IMR-90 (cell line): Measurements from ENCODE around the gene YPEL1. TPM values are rescaled to one million over a fixed set of nuclear protein-coding genes. Genes with fewer than 3 reads are reported as not detected.

ENCODE experiments used
- ATAC-seq: fragments of 200-7000 bp; cut with Tn5 transposase; 2 replicates; pipeline ENCODE4 v1.9.1; 2020; ENCODE audit warnings: low read depth, mild to moderate bottlenecking, moderate library complexity
- BruUV-seq: library from RNA; stranded (reverse); fragments of 400-500 nt; replicated peaks from 2 replicates; lab custom pipeline; 2021; lab: Mats Ljungman, UMichigan
- CTCF ChIA-PET: fragments of 300-600 bp; formaldehyde crosslinking; extraction: SDS; loops from one replicate; lab custom pipeline; 2021; ENCODE audit warnings: antibody characterized with exemption; lab: Yijun Ruan, JAX
- POLR2A ChIA-PET: fragments of 300-600 bp; sonication (Branson Sonifier 250); formaldehyde crosslinking; loops from one replicate; lab custom pipeline; 2022; ENCODE audit warnings: antibody characterized with exemption; ENCODE audit not compliant: unreplicated experiment; lab: Charles Lee
- DNase-seq: peaks from one replicate; pipeline ENCODE4 v3.0.0; 2013
- H2AFZ ChIP-seq: replicated peaks from 2 replicates; pipeline ENCODE3; 2013; ENCODE audit warnings: low read length, mild to moderate bottlenecking; ENCODE audit not compliant: poor library complexity
- H2AK5ac ChIP-seq: 2 replicates; pipeline ENCODE4 v1.6.1; 2013; ENCODE audit warnings: low read depth, low read length, inconsistent platforms
- H2AK9ac ChIP-seq: replicated peaks from 2 replicates; pipeline ENCODE3; 2013; ENCODE audit warnings: mild to moderate bottlenecking, low read depth, low read length, moderate library complexity; ENCODE audit not compliant: poor library complexity
- H2BK120ac ChIP-seq: 2 replicates; pipeline ENCODE4 v1.6.1; 2013; ENCODE audit warnings: low read depth, low read length, inconsistent platforms
- H2BK15ac ChIP-seq: 3 replicates; pipeline ENCODE4 v1.6.1; 2013; ENCODE audit warnings: low read depth, low read length, inconsistent platforms
- H2BK20ac ChIP-seq: 2 replicates; pipeline ENCODE4 v1.6.1; 2013; ENCODE audit warnings: low read depth, mild to moderate bottlenecking, inconsistent platforms, low read length, moderate library complexity
- H2BK5ac ChIP-seq: 2 replicates; pipeline ENCODE4 v1.6.1; 2013; ENCODE audit warnings: mild to moderate bottlenecking, low read depth, low read length, inconsistent platforms; ENCODE audit not compliant: poor library complexity, severe bottlenecking
- H3K14ac ChIP-seq: replicated peaks from 2 replicates; pipeline ENCODE4 v1.6.1; 2013; ENCODE audit warnings: low read depth, low read length, inconsistent platforms
- H3K18ac ChIP-seq: 2 replicates; pipeline ENCODE4 v1.6.1; 2013; ENCODE audit warnings: low read depth, low read length, control low read depth
- H3K23ac ChIP-seq: 2 replicates; pipeline ENCODE4 v1.6.1; 2013; ENCODE audit warnings: low read depth, low read length, inconsistent platforms
- H3K27ac ChIP-seq: 2 replicates; pipeline ENCODE4 v1.5.1; 2013; ENCODE audit warnings: mild to moderate bottlenecking, control low read depth, low read length; ENCODE audit not compliant: insufficient read depth
- H3K27me3 ChIP-seq: 2 replicates; pipeline ENCODE4 v1.6.1; 2013; ENCODE audit warnings: low read length; ENCODE audit not compliant: control insufficient read depth, insufficient read depth
- H3K36me3 ChIP-seq: 2 replicates; pipeline ENCODE4 v1.6.1; 2013; ENCODE audit warnings: low read length, mixed read lengths; ENCODE audit not compliant: control insufficient read depth, insufficient read depth
- H3K4ac ChIP-seq: 2 replicates; pipeline ENCODE4 v1.6.1; 2013; ENCODE audit warnings: low read depth, low read length, inconsistent platforms
- H3K4me1 ChIP-seq: 2 replicates; pipeline ENCODE4 v1.6.1; 2013; ENCODE audit warnings: low read length, mixed read lengths; ENCODE audit not compliant: control insufficient read depth, insufficient read depth
- H3K4me2 ChIP-seq: 2 replicates; pipeline ENCODE4 v1.6.1; 2013; ENCODE audit warnings: low read depth, mild to moderate bottlenecking, control low read depth, low read length, moderate library complexity
- H3K4me3 ChIP-seq: 2 replicates; pipeline ENCODE4 v1.5.1; 2013; ENCODE audit warnings: low read depth, mild to moderate bottlenecking, control low read depth, low read length, moderate library complexity; ENCODE audit not compliant: insufficient read depth
- H3K56ac ChIP-seq: 2 replicates; pipeline ENCODE4 v1.6.1; 2013; ENCODE audit warnings: low read length, inconsistent platforms; ENCODE audit not compliant: insufficient read depth; ENCODE audit errors: extremely low read depth
- H3K79me1 ChIP-seq, 2 experiments: 2 replicates each; pipeline ENCODE4 v1.6.1; 2013; ENCODE audit warnings: low read length in 2 of 2, inconsistent platforms in 1 of 2, low read depth in 1 of 2
- H3K9ac ChIP-seq: 2 replicates; pipeline ENCODE4 v1.6.1; 2013; ENCODE audit warnings: low read depth, low read length, control low read depth
- H3K9me1 ChIP-seq: 2 replicates; pipeline ENCODE4 v1.6.1; 2013; ENCODE audit warnings: low read length, inconsistent platforms; ENCODE audit not compliant: insufficient read depth
- H3K9me3 ChIP-seq: 2 replicates; pipeline ENCODE4 v1.6.1; 2013; ENCODE audit warnings: low read length; ENCODE audit not compliant: control insufficient read depth, insufficient read depth
- H4K20me1 ChIP-seq: 2 replicates; pipeline ENCODE4 v1.6.1; 2013; ENCODE audit warnings: low read length, inconsistent platforms; ENCODE audit not compliant: insufficient read depth
- H4K5ac ChIP-seq: 2 replicates; pipeline ENCODE4 v1.6.1; 2013; ENCODE audit warnings: mild to moderate bottlenecking, low read depth, low read length, control low read depth
- H4K8ac ChIP-seq, 2 experiments: 2 replicates each; pipeline ENCODE4 v1.6.1; 2013; ENCODE audit warnings: low read depth in 2 of 2, low read length in 2 of 2, control low read depth in 1 of 2, inconsistent platforms in 1 of 2
- H4K91ac ChIP-seq: 2 replicates; pipeline ENCODE4 v1.6.1; 2013; ENCODE audit warnings: low read depth, low read length, inconsistent platforms; ENCODE audit not compliant: insufficient read depth
- ELK1 ChIP-seq: fragments of 150-350 bp; IDR thresholded peaks from 2 replicates; pipeline ENCODE4 v1.6.1; 2016; ENCODE audit warnings: low read depth, mild to moderate bottlenecking, low read length, moderate library complexity, borderline replicate concordance
- RAD21 ChIP-seq: IDR thresholded peaks from 2 replicates; pipeline ENCODE4 v1.6.1; 2012; ENCODE audit warnings: low read length, improper control_type of control experiment
- SMC3 ChIP-seq: fragments of 150-350 bp; IDR thresholded peaks from 2 replicates; pipeline ENCODE4 v1.6.1; 2016; ENCODE audit warnings: low read depth, mild to moderate bottlenecking, antibody characterized with exemption, low read length, moderate library complexity
- WGBS, 2 experiments: methylation state at CpG; one replicate each; pipeline versions ENCODE4 v1.1.5 to v1.1.7; 2013; ENCODE audit warnings: missing lambda C conversion rate in 2 of 2; ENCODE audit not compliant: insufficient read length in 1 of 2; ENCODE audit errors: extremely low coverage in 2 of 2; 5-methylcytosine and 5-hydroxymethylcytosine counted together
- dilution Hi-C: fragments of 300-500 bp; cut with HindIII; formaldehyde crosslinking; loops from one replicate; pipeline ENCODE4 v1.14.3; 2018; ENCODE audit warnings: low sequenced_read_pairs; ENCODE audit not compliant: unreplicated experiment
- in situ Hi-C: fragments of 300-500 bp; cut with MboI; formaldehyde crosslinking; loops from 3 replicates; pipeline ENCODE4 v1.14.3; 2019; ENCODE audit warnings: low sequenced_read_pairs, inconsistent platforms, mixed read lengths
- intact Hi-C: fragments of 100-400 bp; cut with micrococcal nuclease; formaldehyde crosslinking; loops from 2 replicates; pipeline ENCODE4 v1.10.0; 2022
- polyA plus RNA-seq, 3 experiments: library from polyadenylated mRNA; depleted of rRNA; stranded (reverse); fragments of >200 nt; gene quantifications; 2 replicates each; pipeline ENCODE4 v1.2.3, GENCODE V29; 2012; ENCODE audit warnings: low replicate concordance in 1 of 3
- total RNA-seq: library from RNA; depleted of rRNA; stranded (reverse); fragments of >200 nt; gene quantifications from 2 replicates; pipeline ENCODE4 v1.2.3, GENCODE V29; 2012

Gene YPEL1
- total and polyA plus RNA-seq, 2 of the 4 experiments (the other 2 are of a cell fraction), result 0.72 to 1.3 TPM

DNA sequence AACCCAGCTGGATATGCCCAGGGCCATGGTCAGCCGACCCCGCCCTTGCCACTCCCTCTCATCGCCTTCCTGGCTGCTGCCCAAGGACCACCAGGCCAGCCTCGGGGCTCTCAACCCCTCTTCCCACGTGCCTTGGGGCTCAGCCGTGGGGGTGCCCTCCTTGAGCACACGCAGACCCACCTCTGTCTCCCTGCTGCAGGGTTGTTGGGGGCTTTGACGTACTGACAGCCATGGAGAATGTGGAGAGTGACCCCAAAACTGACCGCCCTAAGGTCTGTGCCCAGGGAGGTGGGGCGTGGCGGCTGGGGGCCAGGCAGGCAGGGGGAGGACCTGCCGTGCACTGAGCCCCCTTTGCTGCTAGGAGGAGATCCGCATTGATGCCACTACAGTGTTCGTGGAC lies 41.2 kb downstream of the YPEL1 start:
- no peak overlapping the region for H4K8ac ChIP-seq
- WGBS, 2 experiments, result 91% methylated on average over 6 of the region's 14 CpGs; no CpG with 5 or more reads in 1 of the 2 experiments
- peaks cover 28% of the 10 kb centered on the region for H3K9me1 ChIP-seq
- H3K4me3 ChIP-seq, result no peak overlapping the region
- no peak overlapping the region for H3K56ac ChIP-seq
- H3K27me3 ChIP-seq, result no peaks in the 10 kb centered on the region
- H2AK9ac ChIP-seq, result no peak overlapping the region
- H3K4me1 ChIP-seq, result peaks cover 16% of the 10 kb centered on the region
- H3K4me2 ChIP-seq, result no peak overlapping the region
- H3K14ac ChIP-seq, result no peak overlapping the region
- no peak overlapping the region for H2BK15ac ChIP-seq
- POLR2A ChIA-PET, result no interaction called here
- no peak overlapping the region for H4K91ac ChIP-seq
- CTCF ChIA-PET, result no interaction called here
- H3K23ac ChIP-seq, result no peak overlapping the region
- dilution Hi-C loops (no loop called here), intact Hi-C loops (no loop called here), in situ Hi-C loops (no loop called here)
- no peak overlapping the region for H3K18ac ChIP-seq
- peaks cover 22% of the 10 kb centered on the region for H4K20me1 ChIP-seq
- peaks cover 0 to 21% of the 10 kb centered on the region in 2 experiments; a peak in 1 of 4 replicates for H3K79me1 ChIP-seq
- TF ChIP-seq RAD21, result no peak
- TF ChIP-seq SMC3, result no peak
- no peak for TF ChIP-seq ELK1
- H2AFZ ChIP-seq, result no peak overlapping the region
- no peak overlapping the region for H2BK20ac ChIP-seq
- no peak overlapping the region for H2BK5ac ChIP-seq
- BruUV-seq, result no TSS peak
- H3K9me3 ChIP-seq, result no peaks in the 10 kb centered on the region
- ATAC-seq (no peak), DNase-seq (no peak)
- no peak overlapping the region for H2BK120ac ChIP-seq
- H3K27ac ChIP-seq, result no peak overlapping the region
- H3K36me3 ChIP-seq, result peaks cover 52% of the 10 kb centered on the region
- no peak overlapping the region for H3K4ac ChIP-seq
- no peak overlapping the region for H3K9ac ChIP-seq
- no peak overlapping the region for H4K5ac ChIP-seq
- no peak overlapping the region for H2AK5ac ChIP-seq
